ENCODE results near the gene NUFIP2. TPM values are rescaled to one million over a fixed set of nuclear protein-coding genes. Genes with fewer than 3 reads are reported as not detected.
"Not testable (repeated sequence)": the region's sequence is repeated elsewhere in the genome, so short reads cannot be mapped to it uniquely, and the experiment has no call there.

The NUFIP2 gene
- total RNA-seq, 1 experiment from 2014 or later = 30.3 TPM

- DNase-seq (ENCODE audit: low read depth) = peak; percentile 11
Observed at GRCh38 chr17:29240477-29240876, 53.5 kb downstream of the NUFIP2 start.

- peak; percentile 46 for DNase-seq (ENCODE audit: low read depth)
Observed at GRCh38 chr17:29238133-29238850, 55.7 kb downstream of the NUFIP2 start.

- peak; percentile 47 for DNase-seq (ENCODE audit: low read depth)
Observed at GRCh38 chr17:29237476-29238132, 56.3 kb downstream of the NUFIP2 start.

GRCh38 chr17:29235904-29236303 lies 58.0 kb downstream of the NUFIP2 start:
- DNase-seq (ENCODE audit: low read depth) = no peak

- DNase-seq (ENCODE audit: low read depth) = not testable (repeated sequence)
Observed at GRCh38 chr17:29234972-29235371, 59.0 kb downstream of the NUFIP2 start.

- DNase-seq (ENCODE audit: low read depth) = no peak
Observed at GRCh38 chr17:29233301-29233700, 60.6 kb downstream of the NUFIP2 start.

GRCh38 chr17:29225396-29225795 lies 68.6 kb downstream of the NUFIP2 start:
- no peak for DNase-seq (ENCODE audit: low read depth)

GRCh38 chr17:29221338-29221737 lies 72.6 kb downstream of the NUFIP2 start:
- not testable (repeated sequence) for DNase-seq (ENCODE audit: low read depth)

GRCh38 chr17:29219378-29220047 lies 74.4 kb downstream of the NUFIP2 start:
- peak; percentile 78 for DNase-seq (ENCODE audit: low read depth)

GRCh38 chr17:29216856-29217255 lies 77.1 kb downstream of the NUFIP2 start:
- no peak for DNase-seq (ENCODE audit: low read depth)

GRCh38 chr17:29216181-29216580 lies 77.8 kb downstream of the NUFIP2 start:
- DNase-seq (ENCODE audit: low read depth) = no peak

GRCh38 chr17:29215717-29216116 lies 78.2 kb downstream of the NUFIP2 start:
- peak; percentile 19 for DNase-seq (ENCODE audit: low read depth)

- DNase-seq (ENCODE audit: low read depth) = no peak
Observed at GRCh38 chr17:29215174-29215573, 78.8 kb downstream of the NUFIP2 start.

GRCh38 chr17:29214215-29215146 lies 79.5 kb downstream of the NUFIP2 start:
- no peak for DNase-seq (ENCODE audit: low read depth)

- DNase-seq (ENCODE audit: low read depth) = peak; percentile 21
Observed at GRCh38 chr17:29212681-29213121, 81.2 kb downstream of the NUFIP2 start.

- DNase-seq (ENCODE audit: low read depth) = no peak
Observed at GRCh38 chr17:29212094-29212631, 81.8 kb downstream of the NUFIP2 start.

- DNase-seq (ENCODE audit: low read depth) = no peak
Observed at GRCh38 chr17:29210879-29211278, 83.1 kb downstream of the NUFIP2 start.

- DNase-seq (ENCODE audit: low read depth) = no peak
Observed at GRCh38 chr17:29209073-29209472, 84.9 kb downstream of the NUFIP2 start.

- no peak for DNase-seq (ENCODE audit: low read depth)
Observed at GRCh38 chr17:29207975-29208374, 86.0 kb downstream of the NUFIP2 start.
